HCT116 (cell line): Measurements from ENCODE around the gene INSR. TPM values are rescaled to one million over a fixed set of nuclear protein-coding genes. Genes with fewer than 3 reads are reported as not detected.
A peak's percentile ranks its signal among the peaks of the same experiment; 100 is the strongest.

ENCODE experiments used
- ATAC-seq: fragments of 200-7000 bp; cut with Tn5 transposase; 2 replicates; pipeline ENCODE4 v1.9.1; 2020; ENCODE audit warnings: mild to moderate bottlenecking, moderate library complexity
- BruUV-seq: library from RNA; stranded (reverse); fragments of 400-500 nt; replicated peaks from 2 replicates; lab custom pipeline; 2021; lab: Mats Ljungman, UMichigan
- CTCF ChIA-PET: fragments of 300-600 bp; sonication (Branson Sonifier 250); formaldehyde crosslinking; loops from one replicate; lab custom pipeline; 2021; ENCODE audit warnings: antibody characterized with exemption; lab: Charles Lee
- POLR2A ChIA-PET: fragments of 300-600, 350-600 bp; sonication (Branson Sonifier 250); formaldehyde crosslinking; loops from one replicate; lab custom pipeline; 2021; ENCODE audit warnings: antibody characterized with exemption; lab: Charles Lee
- RAD21 ChIA-PET, 2 experiments: fragments of 300-600 bp; sonication (Branson Sonifier 250); formaldehyde crosslinking; loops; one replicate each; lab custom pipeline; 2023; ENCODE audit warnings: low total read pairs in 2 of 2; ENCODE audit not compliant: uncharacterized antibody in 2 of 2, unreplicated experiment in 2 of 2, low non-redundant PET in 1 of 2; lab: Charles Lee
- DNase-seq: peaks from one replicate; pipeline ENCODE4 v3.0.0-alpha.2; 2010; ENCODE audit warnings: low read depth, low spot score
- H2AFZ ChIP-seq: fragments of 200-600 bp; shearing (Covaris generic), sonication (generic); 2 replicates; pipeline ENCODE4 v1.6.1; 2017; ENCODE audit warnings: low read depth, mixed run types, mixed read lengths, antibody characterized with exemption, low read length; ENCODE audit not compliant: poor library complexity, severe bottlenecking
- H3K27ac ChIP-seq: 2 replicates; pipeline ENCODE4 v1.5.1; 2012; ENCODE audit warnings: low read depth, low read length
- H3K27me3 ChIP-seq: fragments of 200-600 bp; sonication (generic); 2 replicates; pipeline ENCODE4 v1.6.1; 2016; ENCODE audit warnings: mixed run types, low read length, mixed read lengths; ENCODE audit not compliant: insufficient read depth
- H3K36me3 ChIP-seq, 2 experiments: fragments of 200-500 bp in 1 of 2; fragments of 200-600 bp in 1 of 2; sonication (Bioruptor generic) in 1 of 2; sonication (generic) in 1 of 2; 2 replicates each; pipeline versions ENCODE4 v1.5.1 to v1.6.1; 2014 to 2016; ENCODE audit warnings: low read length in 2 of 2, inconsistent platforms in 1 of 2, mixed read lengths in 1 of 2, mixed run types in 1 of 2; ENCODE audit not compliant: insufficient read depth in 2 of 2, control insufficient read depth in 1 of 2
- H3K4me1 ChIP-seq, 2 experiments: fragments of 200-600 bp in 1 of 2; sonication (generic) in 1 of 2; 2 replicates each; pipeline versions ENCODE4 v1.5.1 to v1.6.1; 2012 to 2017; ENCODE audit warnings: low read length in 2 of 2, inconsistent platforms in 1 of 2, mild to moderate bottlenecking in 1 of 2, mixed read lengths in 1 of 2, mixed run types in 1 of 2, moderate library complexity in 1 of 2; ENCODE audit not compliant: insufficient read depth in 2 of 2, control insufficient read depth in 1 of 2
- H3K4me2 ChIP-seq: fragments of 200-600 bp; sonication (generic); 2 replicates; pipeline ENCODE4 v1.6.1; 2017; ENCODE audit warnings: mixed run types, low read length, mixed read lengths
- H3K4me3 ChIP-seq, 2 experiments: fragments of 200-600 bp in 1 of 2; sonication (generic) in 1 of 2; replicated peaks in 1 of 2; 2 replicates each; pipeline ENCODE4 v1.5.1; 2011 to 2016; ENCODE audit warnings: low read length in 2 of 2, control low read depth in 1 of 2, low read depth in 1 of 2, mild to moderate bottlenecking in 1 of 2, mixed read lengths in 1 of 2, mixed run types in 1 of 2
- H3K79me2 ChIP-seq: fragments of 200-600 bp; sonication (generic); 2 replicates; pipeline ENCODE4 v1.6.1; 2017; ENCODE audit warnings: mild to moderate bottlenecking, mixed run types, low read length, moderate library complexity, mixed read lengths; ENCODE audit not compliant: insufficient read depth
- H3K9ac ChIP-seq: fragments of 200-600 bp; sonication (generic); 2 replicates; pipeline ENCODE4 v1.6.1; 2016; ENCODE audit warnings: low read length, mixed read lengths
- H3K9me2 ChIP-seq: fragments of 200-600 bp; sonication (generic), shearing (Covaris generic); 2 replicates; pipeline ENCODE4 v1.6.1; 2017; ENCODE audit warnings: mixed run types, mild to moderate bottlenecking, moderate library complexity; ENCODE audit not compliant: insufficient read depth
- H3K9me3 ChIP-seq, 2 experiments: fragments of 200-500 bp in 1 of 2; fragments of 200-600 bp in 1 of 2; sonication (Bioruptor generic) in 1 of 2; sonication (generic) in 1 of 2; 2 replicates each; pipeline ENCODE4 v1.6.1; 2014 to 2017; ENCODE audit warnings: low read length in 2 of 2, mixed read lengths in 2 of 2, inconsistent platforms in 1 of 2, low read depth in 1 of 2, mild to moderate bottlenecking in 1 of 2, mixed run types in 1 of 2, moderate library complexity in 1 of 2; ENCODE audit not compliant: control insufficient read depth in 1 of 2, insufficient read depth in 1 of 2
- H4K20me1 ChIP-seq: fragments of 200-600 bp; sonication (generic), shearing (Covaris generic); 2 replicates; pipeline ENCODE4 v1.6.1; 2017; ENCODE audit warnings: mixed run types, mild to moderate bottlenecking, moderate library complexity; ENCODE audit not compliant: insufficient read depth
- ATF3 ChIP-seq: IDR thresholded peaks from 2 replicates; pipeline ENCODE4 v1.6.1; 2012
- CBX3 ChIP-seq: IDR thresholded peaks from 2 replicates; pipeline ENCODE4 v1.6.1; 2012; ENCODE audit warnings: low read depth
- CEBPB ChIP-seq: IDR thresholded peaks from 2 replicates; pipeline ENCODE4 v1.6.1; 2012; ENCODE audit warnings: low read depth
- EGR1 ChIP-seq: IDR thresholded peaks from 2 replicates; pipeline ENCODE4 v1.6.1; 2012; ENCODE audit warnings: low read depth
- ELF1 ChIP-seq: IDR thresholded peaks from 2 replicates; pipeline ENCODE4 v1.6.1; 2012; ENCODE audit warnings: low read depth, borderline replicate concordance
- EZH2phosphoT487 ChIP-seq: fragments of 200-600 bp; IDR thresholded peaks from 2 replicates; pipeline ENCODE4 v1.6.1; 2018; ENCODE audit warnings: antibody characterized with exemption, borderline replicate concordance
- FOSL1 ChIP-seq: IDR thresholded peaks from 2 replicates; pipeline ENCODE4 v1.6.1; 2012; ENCODE audit warnings: low read depth
- RAD21 ChIP-seq: IDR thresholded peaks from 2 replicates; pipeline ENCODE4 v1.6.1; 2012; ENCODE audit warnings: low read depth, mild to moderate bottlenecking
- SP1 ChIP-seq: IDR thresholded peaks from 2 replicates; pipeline ENCODE4 v1.6.1; 2012; ENCODE audit warnings: low read depth
- TCF7L2 ChIP-seq: IDR thresholded peaks from 2 replicates; pipeline ENCODE4 v1.7.0; 2011; ENCODE audit warnings: borderline replicate concordance, inconsistent platforms; ENCODE audit not compliant: insufficient read depth, insufficient read length; ENCODE audit errors: extremely low read depth
- YY1 ChIP-seq: IDR thresholded peaks from 2 replicates; pipeline ENCODE4 v1.6.1; 2011; ENCODE audit warnings: low read length, low read depth, moderate library complexity, mild to moderate bottlenecking; ENCODE audit not compliant: insufficient replicate concordance; ENCODE audit errors: extremely low read depth
- ZNF274 ChIP-seq: fragments of 200-500 bp; sonication (Bioruptor generic); IDR thresholded peaks from 2 replicates; pipeline ENCODE4 v1.6.1; 2014; ENCODE audit warnings: mild to moderate bottlenecking, low read depth, low read length, inconsistent platforms
- intact Hi-C: fragments of 100-400 bp; cut with micrococcal nuclease; formaldehyde crosslinking; loops from 2 replicates; pipeline ENCODE4 v1.10.0; 2022
- total RNA-seq: library from RNA; stranded (reverse); gene quantifications from one replicate; pipeline ENCODE4 v1.2.1, GENCODE V29; 2021; ENCODE audit not compliant: unreplicated experiment
- TF ChIP-seq, protein P1 (sequence below): IDR thresholded peaks from 2 replicates; pipeline ENCODE4 v1.6.1; 2012; ENCODE audit warnings: low read depth
- TF ChIP-seq, protein P2 (sequence below), 3 experiments: fragments of 200-600 bp in 1 of 3; sonication (generic) in 1 of 3; IDR thresholded peaks in 2 of 3; conservative IDR thresholded peaks in 1 of 3; 2 replicates each; pipeline ENCODE4 v1.5.1; 2012 to 2017; ENCODE audit warnings: low read depth in 2 of 3, low read length in 2 of 3, antibody characterized with exemption in 1 of 3, borderline replicate concordance in 1 of 3, control low read depth in 1 of 3, mild to moderate bottlenecking in 1 of 3, mixed read lengths in 1 of 3, mixed run types in 1 of 3, moderate library complexity in 1 of 3; ENCODE audit not compliant: insufficient read depth in 1 of 3

INSR gene
- total RNA-seq, 1 experiment from 2014 or later, result 25.4 TPM

DNA sequence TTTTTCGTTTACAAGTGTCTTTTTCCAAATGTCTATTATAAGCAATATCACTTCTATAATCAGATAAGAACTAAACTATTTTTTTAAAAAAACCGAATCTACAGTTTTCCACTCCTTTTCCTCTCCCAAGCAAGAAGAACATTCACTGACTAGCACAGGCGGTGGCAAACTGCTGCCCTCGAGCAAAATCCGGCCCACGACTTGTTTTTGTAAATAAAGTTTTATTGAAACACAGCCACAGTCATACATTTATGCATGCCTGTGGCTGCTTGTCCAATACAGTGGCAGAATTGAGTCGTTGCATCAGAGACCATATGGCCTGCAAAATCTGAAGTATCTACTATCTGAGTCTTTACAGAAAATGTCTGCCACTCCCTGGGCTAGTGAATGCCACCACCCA is 27.4 kb downstream of the INSR start:
- Histone ChIP-seq H3K27ac (no peak overlapping the region), H3K36me3 (no peaks in the 10 kb centered on the region), H3K79me2 (peaks cover 5% of the 10 kb centered on the region; the same call in 1 of the 2 replicates), H3K4me2 (no peak overlapping the region), H3K4me3 (no peak overlapping the region), H3K9me3 (no peaks in the 10 kb centered on the region), H3K9me2 (no peaks in the 10 kb centered on the region), H4K20me1 (no peaks in the 10 kb centered on the region), H3K4me1 (no peaks in the 10 kb centered on the region), H2AFZ (no peak overlapping the region), H3K27me3 (no peaks in the 10 kb centered on the region), H3K9ac (no peak overlapping the region)
- no peak for ATAC-seq
- TF ChIP-seq ZNF274 (no peak), SP1 (no peak), ELF1 (no peak), CEBPB (no peak), YY1 (no peak), ATF3 (no peak), EGR1 (no peak), RAD21 (no peak), TCF7L2 (no peak), CBX3 (no peak), EZH2phosphoT487 (no peak), FOSL1 (no peak)
- TF ChIP-seq, protein P1, sequence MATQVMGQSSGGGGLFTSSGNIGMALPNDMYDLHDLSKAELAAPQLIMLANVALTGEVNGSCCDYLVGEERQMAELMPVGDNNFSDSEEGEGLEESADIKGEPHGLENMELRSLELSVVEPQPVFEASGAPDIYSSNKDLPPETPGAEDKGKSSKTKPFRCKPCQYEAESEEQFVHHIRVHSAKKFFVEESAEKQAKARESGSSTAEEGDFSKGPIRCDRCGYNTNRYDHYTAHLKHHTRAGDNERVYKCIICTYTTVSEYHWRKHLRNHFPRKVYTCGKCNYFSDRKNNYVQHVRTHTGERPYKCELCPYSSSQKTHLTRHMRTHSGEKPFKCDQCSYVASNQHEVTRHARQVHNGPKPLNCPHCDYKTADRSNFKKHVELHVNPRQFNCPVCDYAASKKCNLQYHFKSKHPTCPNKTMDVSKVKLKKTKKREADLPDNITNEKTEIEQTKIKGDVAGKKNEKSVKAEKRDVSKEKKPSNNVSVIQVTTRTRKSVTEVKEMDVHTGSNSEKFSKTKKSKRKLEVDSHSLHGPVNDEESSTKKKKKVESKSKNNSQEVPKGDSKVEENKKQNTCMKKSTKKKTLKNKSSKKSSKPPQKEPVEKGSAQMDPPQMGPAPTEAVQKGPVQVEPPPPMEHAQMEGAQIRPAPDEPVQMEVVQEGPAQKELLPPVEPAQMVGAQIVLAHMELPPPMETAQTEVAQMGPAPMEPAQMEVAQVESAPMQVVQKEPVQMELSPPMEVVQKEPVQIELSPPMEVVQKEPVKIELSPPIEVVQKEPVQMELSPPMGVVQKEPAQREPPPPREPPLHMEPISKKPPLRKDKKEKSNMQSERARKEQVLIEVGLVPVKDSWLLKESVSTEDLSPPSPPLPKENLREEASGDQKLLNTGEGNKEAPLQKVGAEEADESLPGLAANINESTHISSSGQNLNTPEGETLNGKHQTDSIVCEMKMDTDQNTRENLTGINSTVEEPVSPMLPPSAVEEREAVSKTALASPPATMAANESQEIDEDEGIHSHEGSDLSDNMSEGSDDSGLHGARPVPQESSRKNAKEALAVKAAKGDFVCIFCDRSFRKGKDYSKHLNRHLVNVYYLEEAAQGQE, result no peak
- TF ChIP-seq, protein P2, sequence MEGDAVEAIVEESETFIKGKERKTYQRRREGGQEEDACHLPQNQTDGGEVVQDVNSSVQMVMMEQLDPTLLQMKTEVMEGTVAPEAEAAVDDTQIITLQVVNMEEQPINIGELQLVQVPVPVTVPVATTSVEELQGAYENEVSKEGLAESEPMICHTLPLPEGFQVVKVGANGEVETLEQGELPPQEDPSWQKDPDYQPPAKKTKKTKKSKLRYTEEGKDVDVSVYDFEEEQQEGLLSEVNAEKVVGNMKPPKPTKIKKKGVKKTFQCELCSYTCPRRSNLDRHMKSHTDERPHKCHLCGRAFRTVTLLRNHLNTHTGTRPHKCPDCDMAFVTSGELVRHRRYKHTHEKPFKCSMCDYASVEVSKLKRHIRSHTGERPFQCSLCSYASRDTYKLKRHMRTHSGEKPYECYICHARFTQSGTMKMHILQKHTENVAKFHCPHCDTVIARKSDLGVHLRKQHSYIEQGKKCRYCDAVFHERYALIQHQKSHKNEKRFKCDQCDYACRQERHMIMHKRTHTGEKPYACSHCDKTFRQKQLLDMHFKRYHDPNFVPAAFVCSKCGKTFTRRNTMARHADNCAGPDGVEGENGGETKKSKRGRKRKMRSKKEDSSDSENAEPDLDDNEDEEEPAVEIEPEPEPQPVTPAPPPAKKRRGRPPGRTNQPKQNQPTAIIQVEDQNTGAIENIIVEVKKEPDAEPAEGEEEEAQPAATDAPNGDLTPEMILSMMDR (IDR thresholded peaks at IDR 0.05 in 2 of 3, conservative IDR thresholded peaks at IDR 0.05 in 1 of 3; ENCODE audit: borderline replicate concordance in 1 of 3, insufficient read depth in 1 of 3, low read depth in 2 of 3, low read length in 2 of 3), result no peak
- CTCF ChIA-PET, result no interaction called here
- no peak for DNase-seq
- intact Hi-C loops, result no loop called here
- POLR2A ChIA-PET, result no interaction called here
- BruUV-seq, result TSS peak; percentile 41
- RAD21 ChIA-PET, result no interaction called here
